Measurements from ENCODE around the gene NAV1. TPM values are rescaled to one million over a fixed set of nuclear protein-coding genes. Genes with fewer than 3 reads are reported as not detected.

NAV1 gene
- total and polyA plus RNA-seq, 9 of the 15 experiments (the other 6 are each of a cell fraction or from before 2014, with no cell fraction given) = 0.91 to 16.8 (median 3.2) TPM

GRCh38 chr1:201559679-201560162 lies 20.8 kb downstream of the NAV1 start (continued):
- TF ChIP-seq MTA3 (IDR thresholded peaks at IDR 0.05; ENCODE audit: borderline replicate concordance) (peak; percentile 52; the same call in 1 of the 2 replicates), EP400 (IDR thresholded peaks at IDR 0.05) (peak; percentile 60; the same call in 1 of the 2 replicates), MNT (conservative IDR thresholded peaks at IDR 0.05) (peak; percentile 81 to 84), ZNF3 (CRISPR knock-in tag; IDR thresholded peaks at IDR 0.05) (no peak), SAFB2 (IDR thresholded peaks at IDR 0.05; ENCODE audit: borderline replicate concordance, low read depth, low read length, severe bottlenecking) (no peak)

GRCh38 chr1:201560328-201561194 lies 21.6 kb downstream of the NAV1 start:
- Histone ChIP-seq H3K9me3 (replicated peaks; ENCODE audit: control insufficient read depth, insufficient read depth, low read depth, low read length) (no peaks in the 10 kb centered on the region), H3K9ac (ENCODE audit: insufficient read depth in 1 of 2, low read depth in 2 of 2, low read length in 2 of 2) (peak overlapping the region in 1 of 2 experiments; percentile 19; a peak in 1 of 4 replicates), H3K36me3 (ENCODE audit: control insufficient read depth, insufficient read depth, low read length) (no peaks in the 10 kb centered on the region), H2AFZ (ENCODE audit: low read depth, low read length) (no peak overlapping the region), H3K4me3 (no peak overlapping the region), H3K9me1 (ENCODE audit: control insufficient read depth, insufficient read depth, low read length) (no peaks in the 10 kb centered on the region), H3K4me1 (replicated peaks in 1 of 2; ENCODE audit: control insufficient read depth in 2 of 2, insufficient read depth in 2 of 2, low read length in 2 of 2) (peaks cover 12 to 16% of the 10 kb centered on the region in 2 experiments), H3K27ac (ENCODE audit: extremely low read depth, low read depth, low read length) (no peak overlapping the region), H3K4me2 (ENCODE audit: insufficient read depth, low read length) (no peak overlapping the region), H4K20me1 (replicated peaks; ENCODE audit: control insufficient read depth, insufficient read depth, low read length) (no peaks in the 10 kb centered on the region), H3K27me3 (ENCODE audit: control insufficient read depth in 2 of 2, insufficient read depth in 2 of 2, low read length in 2 of 2) (no peaks in the 10 kb centered on the region), H3K79me2 (ENCODE audit: control insufficient read depth, insufficient read depth, low read length) (no peaks in the 10 kb centered on the region)
- DNase-seq (ENCODE audit: extremely low read depth in 1 of 4, low spot score in 3 of 4) = no peak
- BruUV-seq (replicated peaks) = no TSS peak
- no peak for ATAC-seq
- 69% methylated on average over 9 of the region's 9 CpGs for WGBS (ENCODE audit: insufficient coverage, low coverage, missing lambda C conversion rate)
- POLR2A ChIA-PET = interaction anchor here (0.6 to 1.3 kb wide), 6 partner anchors 9 to 246 kb away, joined by 3 to 9 read pairs (median 4); no protein-coding TSS in a partner anchor
- intact Hi-C loops (cut with micrococcal nuclease) = no loop called here
- no peak for FAIRE-seq
- in situ Hi-C loops (cut with MboI) = loop anchor here (5.0 kb wide), 1 partner anchor 147 kb away; no protein-coding TSS in a partner anchor
- CTCF ChIA-PET (ENCODE audit: low intra/inter-chr PET ratio) = interaction anchor here (0.8 to 6.1 kb wide), 5 partner anchors 30 to 233 kb away, joined by 3 to 138 read pairs (median 6); no protein-coding TSS in a partner anchor
- no peak for TF ChIP-seq SAFB2 (IDR thresholded peaks at IDR 0.05; ENCODE audit: borderline replicate concordance, low read depth, low read length, severe bottlenecking)
- TF ChIP-seq POLR2A (conservative IDR thresholded peaks at IDR 0.05) = no peak
- no peak for TF ChIP-seq TCF7 (IDR thresholded peaks at IDR 0.05; ENCODE audit: borderline replicate concordance)
- TF ChIP-seq ZNF311 (CRISPR knock-in tag; IDR thresholded peaks at IDR 0.05) = no peak
- TF ChIP-seq BHLHE40 (IDR thresholded peaks at IDR 0.05; ENCODE audit: low read length) = no peak
- TF ChIP-seq CUX1 (CRISPR knock-in tag; IDR thresholded peaks at IDR 0.05) = no peak
- TF ChIP-seq RHOXF2B (CRISPR knock-in tag; conservative IDR thresholded peaks at IDR 0.05) = no peak
- peak; percentile 83 for TF ChIP-seq ZKSCAN3 (CRISPR knock-in tag; IDR thresholded peaks at IDR 0.05)
- no peak for TF ChIP-seq TBL1XR1 (IDR thresholded peaks at IDR 0.05; ENCODE audit: low read length in 2 of 2)

Measured in K562 (cell line).